Fibroblast of mammary gland (primary cell): ENCODE results near the gene DCAF5.
A peak's percentile ranks its signal among the peaks of the same experiment; 100 is the strongest.

Experiments used
- DNase-seq: peaks from one replicate; pipeline ENCODE4 v3.0.0-alpha.2; 2010; ENCODE audit warnings: low read depth
- H3K4me3 ChIP-seq: 2 replicates; pipeline ENCODE4 v1.5.1; 2011; ENCODE audit warnings: low read depth, mild to moderate bottlenecking, low read length, moderate library complexity; ENCODE audit not compliant: control insufficient read depth
- CTCF ChIP-seq: conservative IDR thresholded peaks from 2 replicates; pipeline ENCODE4 v1.5.1; 2011; ENCODE audit warnings: low read depth, low read length, inconsistent platforms; ENCODE audit not compliant: control insufficient read depth, insufficient read depth

Gene DCAF5

GRCh38 chr14:69133206-69134125 is 19.5 kb downstream of the DCAF5 start:
- peak; percentile 70 for DNase-seq
- TF ChIP-seq CTCF = no peak
- H3K4me3 ChIP-seq = no peak overlapping the region

DNA sequence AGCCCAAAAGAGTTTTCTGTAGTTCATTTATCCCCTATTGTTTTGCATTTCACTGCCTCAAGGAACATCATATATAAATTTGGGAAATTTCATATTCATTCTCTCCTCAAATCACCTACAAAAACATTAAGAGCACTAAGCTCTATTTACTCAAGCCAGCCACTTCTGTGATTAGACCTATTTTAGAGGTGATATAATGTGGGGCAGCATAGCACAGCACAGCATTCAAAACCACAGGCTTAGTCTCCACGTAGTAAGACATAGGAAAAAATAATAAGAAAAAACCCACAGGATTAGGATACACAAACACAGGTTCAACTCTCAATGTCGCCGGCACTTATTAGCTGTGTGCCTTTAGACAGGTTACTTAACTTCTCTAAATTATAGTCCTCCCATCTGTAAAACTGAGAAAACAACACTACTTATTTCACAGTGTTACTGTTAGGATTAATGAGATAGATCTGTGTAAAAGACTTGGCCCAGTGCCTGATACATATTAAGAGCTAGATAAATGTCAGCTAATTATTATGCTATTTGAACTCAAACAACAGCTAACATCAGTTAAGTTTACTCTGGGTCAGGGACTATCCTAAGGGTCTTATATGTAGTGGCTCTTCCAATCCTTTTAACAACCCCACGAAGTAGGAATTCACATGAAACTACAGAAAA is 20.3 kb downstream of the DCAF5 start:
- no peak for TF ChIP-seq CTCF
- no peak for DNase-seq
- no peak overlapping the region for H3K4me3 ChIP-seq

DNA sequence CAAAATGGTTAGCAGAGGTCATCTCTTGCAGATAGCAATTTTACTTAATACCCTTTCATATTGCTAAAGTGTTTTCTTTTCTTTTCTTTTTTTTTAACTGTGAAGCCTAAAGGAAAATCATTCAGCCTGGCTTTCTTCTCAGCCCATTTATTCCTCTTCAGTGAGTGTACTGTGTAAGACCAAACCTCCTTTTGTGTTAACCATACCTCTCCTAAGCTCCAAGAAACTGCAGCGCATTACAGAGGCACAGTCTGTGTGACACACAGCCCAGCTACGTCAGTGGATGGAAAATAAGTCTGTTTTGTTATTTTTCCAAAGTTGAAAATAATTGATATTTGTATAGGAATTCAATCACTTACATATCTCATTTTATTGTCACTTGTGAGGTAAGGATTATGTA is 21.7 kb downstream of the DCAF5 start:
- no peak for DNase-seq
- TF ChIP-seq CTCF = no peak
- H3K4me3 ChIP-seq = no peak overlapping the region

- no peak overlapping the region for H3K4me3 ChIP-seq
- TF ChIP-seq CTCF = peak; percentile 99
- DNase-seq = peak; percentile 87
Measured at GRCh38 chr14:69129264-69129880, 23.5 kb downstream of the DCAF5 start.

DNA sequence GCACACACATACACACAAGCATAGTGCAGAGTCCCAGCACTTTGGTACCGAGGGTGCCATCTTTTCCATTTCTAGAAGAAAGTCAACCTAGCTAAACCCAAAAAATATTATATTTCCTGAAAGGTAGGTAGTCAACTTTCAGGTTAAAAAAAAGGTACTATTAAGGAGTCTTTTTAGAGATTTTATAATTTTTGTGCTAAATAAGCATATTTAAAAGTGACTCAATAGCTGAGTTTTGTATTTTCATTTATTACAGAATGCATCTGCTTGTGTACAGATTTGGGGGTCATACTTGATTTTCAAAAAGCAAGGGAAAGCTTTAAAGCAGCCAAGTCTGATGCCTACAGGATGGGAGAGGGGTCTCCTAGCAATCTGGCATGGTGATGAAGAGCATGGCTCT is 34.6 kb downstream of the DCAF5 start:
- no peak for TF ChIP-seq CTCF
- DNase-seq = no peak
- H3K4me3 ChIP-seq = no peak overlapping the region

DNA sequence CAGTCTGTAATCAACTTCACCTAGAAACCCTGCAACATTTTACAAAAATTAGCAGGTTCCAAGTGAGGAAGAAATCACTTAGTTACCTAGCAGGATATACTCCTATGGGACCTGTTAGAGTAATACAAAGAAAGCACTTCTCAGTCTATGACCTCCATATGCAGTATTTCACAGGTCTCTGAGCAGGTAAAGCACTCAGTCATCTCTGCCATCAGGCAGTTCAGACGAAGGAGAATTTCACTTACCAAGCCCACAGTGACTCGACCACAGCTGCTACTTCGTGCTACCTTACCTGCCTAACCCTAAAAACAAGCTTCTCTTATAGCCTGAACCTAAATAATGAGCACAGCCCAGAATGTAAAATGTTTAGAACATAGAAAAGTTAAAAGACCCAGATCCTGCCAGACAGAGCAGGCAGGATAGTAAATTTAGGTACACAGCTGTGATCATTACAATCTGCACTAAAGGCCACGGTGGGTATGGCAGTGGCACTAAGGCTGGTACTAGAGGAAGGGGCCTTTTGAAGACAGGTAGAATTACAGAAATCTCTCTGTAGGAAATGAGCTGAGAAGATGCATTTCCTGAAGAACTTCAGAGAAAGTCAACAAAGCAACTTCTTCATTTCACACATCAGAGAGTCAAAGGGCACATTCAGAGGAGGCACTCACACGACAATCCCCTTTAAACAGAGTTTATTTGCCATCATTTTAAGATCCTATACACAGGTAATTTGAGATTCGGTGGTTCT is 35.7 kb downstream of the DCAF5 start:
- TF ChIP-seq CTCF = no peak
- no peak overlapping the region for H3K4me3 ChIP-seq
- DNase-seq = no peak
